GM23248 (cell line): ENCODE results near the gene SCO1.

Experiments used
- EZH2 ChIP-seq: fragments of 200-600 bp; sonication (generic); IDR thresholded peaks from 2 replicates; pipeline ENCODE4 v1.6.1; 2018; ENCODE audit warnings: antibody characterized with exemption, mild to moderate bottlenecking; ENCODE audit not compliant: insufficient read depth, poor library complexity, severe bottlenecking
- EZH2phosphoT487 ChIP-seq: fragments of 200-600 bp; sonication (generic); IDR thresholded peaks from 2 replicates; pipeline ENCODE4 v1.6.1; 2018; ENCODE audit warnings: antibody characterized with exemption, moderate library complexity, mild to moderate bottlenecking, low read depth; ENCODE audit not compliant: insufficient read depth

- no peak for TF ChIP-seq EZH2
- TF ChIP-seq EZH2phosphoT487, result no peak
Observed at GRCh38 chr17:10622617-10623485, 74.5 kb downstream of the SCO1 start.
